ENCODE data around the gene STK25.
A peak's percentile ranks its signal among the peaks of the same experiment; 100 is the strongest.

Gene STK25

GRCh38 chr2:241508240-241509154, at the start of gene STK25:
TSS of gene STK25 (minus strand) at chr2:241508584. CDS start at chr2:241508035, 549 bp downstream.
- DNase-seq (ENCODE audit: low read depth in 3 of 3), result peak; percentile 93 to 97 (median 96)

GRCh38 chr2:241556746-241557145, 48.4 kb upstream of the STK25 start:
- DNase-seq (ENCODE audit: low read depth in 3 of 3), result no peak

- DNase-seq (ENCODE audit: low read depth in 3 of 3), result no peak
Measured at GRCh38 chr2:241555711-241556110, 47.3 kb upstream of the STK25 start.

- no peak for DNase-seq (ENCODE audit: low read depth in 3 of 3)
Measured at GRCh38 chr2:241554610-241555322, 46.4 kb upstream of the STK25 start.

GRCh38 chr2:241553981-241554380, 45.6 kb upstream of the STK25 start:
- no peak for DNase-seq (ENCODE audit: low read depth in 3 of 3)

GRCh38 chr2:241553512-241553830, 45.1 kb upstream of the STK25 start:
- no peak for DNase-seq (ENCODE audit: low read depth in 3 of 3)

- DNase-seq (ENCODE audit: low read depth in 3 of 3), result no peak
Measured at GRCh38 chr2:241551998-241552737, 43.8 kb upstream of the STK25 start.

- no peak for DNase-seq (ENCODE audit: low read depth in 3 of 3)
Measured at GRCh38 chr2:241551599-241551997, 43.2 kb upstream of the STK25 start.

GRCh38 chr2:241550616-241551580, 42.5 kb upstream of the STK25 start:
- DNase-seq (ENCODE audit: low read depth in 3 of 3), result no peak

- no peak for DNase-seq (ENCODE audit: low read depth in 3 of 3)
Measured at GRCh38 chr2:241548451-241548835, 40.1 kb upstream of the STK25 start.

- DNase-seq (ENCODE audit: low read depth in 3 of 3), result no peak
Measured at GRCh38 chr2:241547781-241548450, 39.5 kb upstream of the STK25 start.

- DNase-seq (ENCODE audit: low read depth in 3 of 3), result no peak
Measured at GRCh38 chr2:241546771-241547498, 38.6 kb upstream of the STK25 start.

GRCh38 chr2:241545523-241546473, 37.4 kb upstream of the STK25 start:
- no peak for DNase-seq (ENCODE audit: low read depth in 3 of 3)

GRCh38 chr2:241545106-241545505, 36.7 kb upstream of the STK25 start:
- no peak for DNase-seq (ENCODE audit: low read depth in 3 of 3)

GRCh38 chr2:241542278-241542605, 33.9 kb upstream of the STK25 start:
- DNase-seq (ENCODE audit: low read depth in 3 of 3), result no peak

- no peak for DNase-seq (ENCODE audit: low read depth in 3 of 3)
Measured at GRCh38 chr2:241541564-241542277, 33.3 kb upstream of the STK25 start.

- DNase-seq (ENCODE audit: low read depth in 3 of 3), result peak; percentile 39 to 74 (median 66)
Measured at GRCh38 chr2:241540771-241541561, 32.6 kb upstream of the STK25 start.

GRCh38 chr2:241540401-241540770, 32.0 kb upstream of the STK25 start:
- DNase-seq (ENCODE audit: low read depth in 3 of 3), result no peak

All from stimulated activated CD4-positive, alpha-beta T cell treated with anti-CD3 and anti-CD28 coated beads, TNF-alpha, amount 100 ng/mL, for 48 hours (primary cell).